ENCODE measurements around the gene PLCXD3. TPM values are rescaled to one million over a fixed set of nuclear protein-coding genes. Genes with fewer than 3 reads are reported as not detected.

Gene PLCXD3
- total and polyA plus RNA-seq, 9 of the 15 experiments (the other 6 are each of a cell fraction or from before 2014, with no cell fraction given): not detected

DNA sequence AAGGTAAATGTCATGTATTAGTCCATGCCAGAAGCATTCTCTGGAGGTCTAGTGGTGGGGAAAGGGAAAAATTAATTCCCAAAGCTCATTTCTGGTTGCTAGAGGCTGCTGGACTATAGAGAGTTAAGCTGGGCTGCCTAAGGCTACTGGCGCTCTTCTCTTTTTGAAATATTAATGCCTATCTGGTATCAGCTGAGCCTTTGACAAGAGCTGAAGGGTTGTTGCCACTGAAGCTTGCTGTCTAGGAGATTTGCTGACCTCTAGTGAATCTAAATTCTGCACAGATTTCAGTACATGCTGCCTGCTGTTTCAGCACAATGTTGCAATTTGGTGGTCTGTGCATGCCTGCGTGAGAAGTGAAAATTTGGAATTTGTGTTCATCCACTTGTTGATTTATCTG, 29.1 kb upstream of the PLCXD3 start:
- Histone ChIP-seq H4K20me1 (replicated peaks; ENCODE audit: control insufficient read depth, insufficient read depth, low read length) (no peaks in the 10 kb centered on the region), H3K36me3 (ENCODE audit: control insufficient read depth, insufficient read depth, low read length) (no peaks in the 10 kb centered on the region), H2AFZ (ENCODE audit: low read depth, low read length) (no peak overlapping the region), H3K4me2 (ENCODE audit: insufficient read depth, low read length) (no peak overlapping the region), H3K27me3 (ENCODE audit: control insufficient read depth in 2 of 2, insufficient read depth in 2 of 2, low read length in 2 of 2) (no peaks in the 10 kb centered on the region), H3K9ac (ENCODE audit: insufficient read depth in 1 of 2, low read depth in 2 of 2, low read length in 2 of 2) (no peak overlapping the region), H3K9me3 (replicated peaks; ENCODE audit: control insufficient read depth, insufficient read depth, low read depth, low read length) (no peaks in the 10 kb centered on the region; the same call in 1 of the 2 replicates), H3K4me3 (no peak overlapping the region), H3K9me1 (ENCODE audit: control insufficient read depth, insufficient read depth, low read length) (no peaks in the 10 kb centered on the region), H3K79me2 (ENCODE audit: control insufficient read depth, insufficient read depth, low read length) (no peaks in the 10 kb centered on the region), H3K4me1 (replicated peaks in 1 of 2; ENCODE audit: control insufficient read depth in 2 of 2, insufficient read depth in 2 of 2, low read length in 2 of 2) (no peaks in the 10 kb centered on the region), H3K27ac (ENCODE audit: extremely low read depth, low read depth, low read length) (no peak overlapping the region)
- 0% methylated on average over 2 of the region's 2 CpGs for WGBS (ENCODE audit: insufficient coverage, low coverage, missing lambda C conversion rate)
- DNase-seq (ENCODE audit: extremely low read depth in 1 of 4, low spot score in 3 of 4) (no peak), FAIRE-seq (no peak), ATAC-seq (no peak)
- TF ChIP-seq, protein P1, sequence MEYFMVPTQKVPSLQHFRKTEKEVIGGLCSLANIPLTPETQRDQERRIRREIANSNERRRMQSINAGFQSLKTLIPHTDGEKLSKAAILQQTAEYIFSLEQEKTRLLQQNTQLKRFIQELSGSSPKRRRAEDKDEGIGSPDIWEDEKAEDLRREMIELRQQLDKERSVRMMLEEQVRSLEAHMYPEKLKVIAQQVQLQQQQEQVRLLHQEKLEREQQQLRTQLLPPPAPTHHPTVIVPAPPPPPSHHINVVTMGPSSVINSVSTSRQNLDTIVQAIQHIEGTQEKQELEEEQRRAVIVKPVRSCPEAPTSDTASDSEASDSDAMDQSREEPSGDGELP (CRISPR knock-in tag; IDR thresholded peaks at IDR 0.05; ENCODE audit: borderline replicate concordance): no peak
- TF ChIP-seq JUND (IDR thresholded peaks at IDR 0.05; ENCODE audit: borderline replicate concordance, low read depth, low read length) (no peak), JUND (tag; IDR thresholded peaks at IDR 0.05; ENCODE audit: borderline replicate concordance, low read depth, low read length) (no peak), ZNF253 (CRISPR knock-in tag; conservative IDR thresholded peaks at IDR 0.05) (no peak), TCFL5 (CRISPR knock-in tag; conservative IDR thresholded peaks at IDR 0.05) (no peak), GTF2A2 (tag; IDR thresholded peaks at IDR 0.05) (no peak)
- CTCF ChIA-PET (ENCODE audit: low intra/inter-chr PET ratio): no interaction called here
- BruUV-seq (replicated peaks): no TSS peak
- intact Hi-C loops (cut with micrococcal nuclease): no loop called here
- POLR2A ChIA-PET: no interaction called here
- in situ Hi-C loops (cut with MboI): no loop called here

DNA sequence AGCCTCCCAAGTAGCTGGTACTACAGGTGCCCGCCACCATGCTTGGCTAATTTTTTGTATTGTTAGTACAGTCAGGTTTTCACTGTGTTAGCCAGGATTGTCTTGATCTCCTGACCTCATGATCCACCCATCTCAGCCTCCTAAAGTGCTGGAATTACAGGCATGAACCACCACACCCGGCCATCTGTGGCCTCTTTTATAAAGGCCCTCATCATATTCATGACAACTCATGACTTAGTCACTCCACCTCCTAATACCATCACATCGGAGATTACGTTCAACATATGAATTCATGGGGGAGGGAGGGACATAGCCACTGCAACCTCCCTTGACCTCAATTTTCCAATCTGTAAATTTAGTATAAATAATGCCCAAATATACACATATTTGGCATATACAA, 27.2 kb upstream of the PLCXD3 start:
- H3K36me3 ChIP-seq (ENCODE audit: control insufficient read depth, insufficient read depth, low read length): no peaks in the 10 kb centered on the region

More for the DNA sequence above, 27.2 kb upstream of the PLCXD3 start:
- no peaks in the 10 kb centered on the region for H3K79me2 ChIP-seq (ENCODE audit: control insufficient read depth, insufficient read depth, low read length)
- no peaks in the 10 kb centered on the region for H3K9me1 ChIP-seq (ENCODE audit: control insufficient read depth, insufficient read depth, low read length)
- no peaks in the 10 kb centered on the region for H4K20me1 ChIP-seq (replicated peaks; ENCODE audit: control insufficient read depth, insufficient read depth, low read length)
- 2% methylated on average over 4 of the region's 4 CpGs for WGBS (ENCODE audit: insufficient coverage, low coverage, missing lambda C conversion rate)
- in situ Hi-C loops (cut with MboI): no loop called here
- H3K9ac ChIP-seq (ENCODE audit: insufficient read depth in 1 of 2, low read depth in 2 of 2, low read length in 2 of 2): no peak overlapping the region
- no peaks in the 10 kb centered on the region for H3K4me1 ChIP-seq (replicated peaks in 1 of 2; ENCODE audit: control insufficient read depth in 2 of 2, insufficient read depth in 2 of 2, low read length in 2 of 2)
- no peaks in the 10 kb centered on the region for H3K27me3 ChIP-seq (ENCODE audit: control insufficient read depth in 2 of 2, insufficient read depth in 2 of 2, low read length in 2 of 2)
- ChIA-PET CTCF (ENCODE audit: low intra/inter-chr PET ratio) (no interaction called here), POLR2A (no interaction called here)
- no peak overlapping the region for H2AFZ ChIP-seq (ENCODE audit: low read depth, low read length)
- no peak overlapping the region for H3K4me2 ChIP-seq (ENCODE audit: insufficient read depth, low read length)
- FAIRE-seq (no peak), DNase-seq (ENCODE audit: extremely low read depth in 1 of 4, low spot score in 3 of 4) (no peak), ATAC-seq (no peak)
- no peak overlapping the region for H3K27ac ChIP-seq (ENCODE audit: extremely low read depth, low read depth, low read length)
- no peaks in the 10 kb centered on the region; the same call in 1 of the 2 replicates for H3K9me3 ChIP-seq (replicated peaks; ENCODE audit: control insufficient read depth, insufficient read depth, low read depth, low read length)
- no peak overlapping the region for H3K4me3 ChIP-seq
- intact Hi-C loops (cut with micrococcal nuclease): no loop called here
- no peak for TF ChIP-seq BRD4 (IDR thresholded peaks at IDR 0.05)
- TF ChIP-seq, protein P2, sequence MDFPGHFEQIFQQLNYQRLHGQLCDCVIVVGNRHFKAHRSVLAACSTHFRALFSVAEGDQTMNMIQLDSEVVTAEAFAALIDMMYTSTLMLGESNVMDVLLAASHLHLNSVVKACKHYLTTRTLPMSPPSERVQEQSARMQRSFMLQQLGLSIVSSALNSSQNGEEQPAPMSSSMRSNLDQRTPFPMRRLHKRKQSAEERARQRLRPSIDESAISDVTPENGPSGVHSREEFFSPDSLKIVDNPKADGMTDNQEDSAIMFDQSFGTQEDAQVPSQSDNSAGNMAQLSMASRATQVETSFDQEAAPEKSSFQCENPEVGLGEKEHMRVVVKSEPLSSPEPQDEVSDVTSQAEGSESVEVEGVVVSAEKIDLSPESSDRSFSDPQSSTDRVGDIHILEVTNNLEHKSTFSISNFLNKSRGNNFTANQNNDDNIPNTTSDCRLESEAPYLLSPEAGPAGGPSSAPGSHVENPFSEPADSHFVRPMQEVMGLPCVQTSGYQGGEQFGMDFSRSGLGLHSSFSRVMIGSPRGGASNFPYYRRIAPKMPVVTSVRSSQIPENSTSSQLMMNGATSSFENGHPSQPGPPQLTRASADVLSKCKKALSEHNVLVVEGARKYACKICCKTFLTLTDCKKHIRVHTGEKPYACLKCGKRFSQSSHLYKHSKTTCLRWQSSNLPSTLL (IDR thresholded peaks at IDR 0.05): no peak
- no peak for TF ChIP-seq ARHGAP35 (IDR thresholded peaks at IDR 0.05; ENCODE audit: partially characterized antibody)
- TF ChIP-seq, protein P3, sequence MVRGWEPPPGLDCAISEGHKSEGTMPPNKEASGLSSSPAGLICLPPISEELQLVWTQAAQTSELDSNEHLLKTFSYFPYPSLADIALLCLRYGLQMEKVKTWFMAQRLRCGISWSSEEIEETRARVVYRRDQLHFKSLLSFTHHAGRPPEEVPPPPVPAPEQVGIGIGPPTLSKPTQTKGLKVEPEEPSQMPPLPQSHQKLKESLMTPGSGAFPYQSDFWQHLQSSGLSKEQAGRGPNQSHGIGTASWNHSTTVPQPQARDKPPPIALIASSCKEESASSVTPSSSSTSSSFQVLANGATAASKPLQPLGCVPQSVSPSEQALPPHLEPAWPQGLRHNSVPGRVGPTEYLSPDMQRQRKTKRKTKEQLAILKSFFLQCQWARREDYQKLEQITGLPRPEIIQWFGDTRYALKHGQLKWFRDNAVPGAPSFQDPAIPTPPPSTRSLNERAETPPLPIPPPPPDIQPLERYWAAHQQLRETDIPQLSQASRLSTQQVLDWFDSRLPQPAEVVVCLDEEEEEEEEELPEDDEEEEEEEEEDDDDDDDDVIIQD (CRISPR knock-in tag; IDR thresholded peaks at IDR 0.05): no peak
- no peak for TF ChIP-seq MCM7 (IDR thresholded peaks at IDR 0.05)
- no TSS peak for BruUV-seq (replicated peaks)

All from K562 (cell line).